GM23248 (cell line): ENCODE measurements around the gene LYRM9.

Source experiments
- EZH2 ChIP-seq: fragments of 200-600 bp; sonication (generic); IDR thresholded peaks from 2 replicates; pipeline ENCODE4 v1.6.1; 2018; ENCODE audit warnings: antibody characterized with exemption, mild to moderate bottlenecking; ENCODE audit not compliant: insufficient read depth, poor library complexity, severe bottlenecking
- EZH2phosphoT487 ChIP-seq: fragments of 200-600 bp; sonication (generic); IDR thresholded peaks from 2 replicates; pipeline ENCODE4 v1.6.1; 2018; ENCODE audit warnings: antibody characterized with exemption, moderate library complexity, mild to moderate bottlenecking, low read depth; ENCODE audit not compliant: insufficient read depth

- no peak for TF ChIP-seq EZH2phosphoT487
- TF ChIP-seq EZH2: no peak
Observed at GRCh38 chr17:27938241-27938640, 45.1 kb upstream of the LYRM9 start.
